Activated CD4-positive, alpha-beta memory T cell treated with anti-CD3 and anti-CD28 coated beads, Interleukin-2, amount 10 ng/mL, durations not matched to agents 7 days and 5 days (primary cell): ENCODE results near the gene TYRO3. TPM values are rescaled to one million over a fixed set of nuclear protein-coding genes. Genes with fewer than 3 reads are reported as not detected.

ENCODE experiments used
- CTCF ChIA-PET: fragments of 350-600 bp; sonication (Branson Sonifier 250); formaldehyde crosslinking; loops from one replicate; lab custom pipeline; 2021; ENCODE audit warnings: antibody characterized with exemption, inconsistent platforms; lab: Charles Lee
- POLR2A ChIA-PET: fragments of 350-600 bp; sonication (Branson Sonifier 250); formaldehyde crosslinking; loops from one replicate; lab custom pipeline; 2021; ENCODE audit warnings: antibody characterized with exemption; lab: Charles Lee
- DNase-seq: peaks from one replicate; pipeline ENCODE4 v3.0.0-alpha.2; 2020
- H3K27ac Mint-ChIP-seq: one replicate; pipeline ENCODE4 v1.8.0; 2021; ENCODE audit warnings: mild to moderate bottlenecking, mixed read lengths
- H3K27me3 Mint-ChIP-seq: one replicate; pipeline ENCODE4 v1.8.0; 2021; ENCODE audit warnings: mixed read lengths
- H3K36me3 Mint-ChIP-seq: one replicate; pipeline ENCODE4 v1.8.0; 2021; ENCODE audit warnings: low read depth, mixed read lengths
- H3K4me1 Mint-ChIP-seq: one replicate; pipeline ENCODE4 v1.8.0; 2021; ENCODE audit warnings: mixed read lengths
- H3K4me3 Mint-ChIP-seq: one replicate; pipeline ENCODE4 v1.8.0; 2021; ENCODE audit warnings: mild to moderate bottlenecking, mixed read lengths
- H3K9me3 Mint-ChIP-seq: one replicate; pipeline ENCODE4 v1.8.0; 2021; ENCODE audit warnings: mixed read lengths
- total RNA-seq, 2 experiments: library from RNA; stranded (reverse); gene quantifications; one replicate each; pipeline ENCODE4 v1.2.3, GENCODE V29; 2021

Gene TYRO3
- total RNA-seq, 2 experiments from 2014 or later = 0.98 to 1.9 TPM

- no peak overlapping the region for H3K27ac Mint-ChIP-seq
- no peak for DNase-seq
- H3K36me3 Mint-ChIP-seq = no peaks in the 10 kb centered on the region
- no peaks in the 10 kb centered on the region for H3K9me3 Mint-ChIP-seq
- POLR2A ChIA-PET = no interaction called here
- peaks cover 9% of the 10 kb centered on the region for H3K4me1 Mint-ChIP-seq
- peaks cover 38% of the 10 kb centered on the region for H3K27me3 Mint-ChIP-seq
- CTCF ChIA-PET = interaction anchor here (0.5 to 2.3 kb wide), 21 partner anchors 9 to 662 kb away, joined by 3 to 13 read pairs (median 3); partner anchors contain the start of genes MAPKBP1 and MGA
- H3K4me3 Mint-ChIP-seq = no peak overlapping the region
Observed at GRCh38 chr15:41603411-41603935, 44.5 kb downstream of the TYRO3 start.

GRCh38 chr15:41603941-41604911 is 45.2 kb downstream of the TYRO3 start:
- Mint-ChIP-seq H3K27me3 (peaks cover 39% of the 10 kb centered on the region), H3K4me1 (peaks cover 9% of the 10 kb centered on the region), H3K9me3 (no peaks in the 10 kb centered on the region), H3K36me3 (no peaks in the 10 kb centered on the region), H3K4me3 (peak overlapping the region; percentile 33), H3K27ac (no peak overlapping the region)
- ChIA-PET CTCF (interaction anchor here (0.5 to 2.3 kb wide), 21 partner anchors 8 to 663 kb away, joined by 3 to 13 read pairs (median 4); partner anchors contain the start of genes MAPKBP1 and MGA), POLR2A (no interaction called here)
- DNase-seq = peak; percentile 50

GRCh38 chr15:41605566-41605965 is 46.6 kb downstream of the TYRO3 start:
- no peak for DNase-seq
- CTCF ChIA-PET = interaction anchor here (1.6 to 1.9 kb wide), 2 partner anchors 59 to 206 kb away, joined by 4 read pairs; no protein-coding TSS in a partner anchor
- POLR2A ChIA-PET = no interaction called here
- Mint-ChIP-seq H3K27ac (no peak overlapping the region), H3K36me3 (no peaks in the 10 kb centered on the region), H3K27me3 (peaks cover 39% of the 10 kb centered on the region), H3K4me1 (peaks cover 9% of the 10 kb centered on the region), H3K9me3 (no peaks in the 10 kb centered on the region), H3K4me3 (no peak overlapping the region)

- ChIA-PET POLR2A (no interaction called here), CTCF (interaction anchor here (1.1 to 1.9 kb wide), 2 partner anchors 205 to 298 kb away, joined by 4 read pairs; no protein-coding TSS in a partner anchor)
- no peak overlapping the region for H3K4me3 Mint-ChIP-seq
- peaks cover 33% of the 10 kb centered on the region for H3K27me3 Mint-ChIP-seq
- no peaks in the 10 kb centered on the region for H3K36me3 Mint-ChIP-seq
- peaks cover 9% of the 10 kb centered on the region for H3K4me1 Mint-ChIP-seq
- no peaks in the 10 kb centered on the region for H3K9me3 Mint-ChIP-seq
- H3K27ac Mint-ChIP-seq = no peak overlapping the region
- DNase-seq = no peak
Observed at GRCh38 chr15:41606997-41607396, 48.0 kb downstream of the TYRO3 start.

- peaks cover 18% of the 10 kb centered on the region for H3K27me3 Mint-ChIP-seq
- ChIA-PET CTCF (interaction anchor here (0.6 to 1.9 kb wide), 4 partner anchors 45 to 714 kb away, joined by 3 to 4 read pairs (median 4); no protein-coding TSS in a partner anchor), POLR2A (no interaction called here)
- no peak for DNase-seq
- peaks cover 3% of the 10 kb centered on the region for H3K9me3 Mint-ChIP-seq
- no peak overlapping the region for H3K4me3 Mint-ChIP-seq
- H3K4me1 Mint-ChIP-seq = peaks cover 5% of the 10 kb centered on the region
- no peaks in the 10 kb centered on the region for H3K36me3 Mint-ChIP-seq
- H3K27ac Mint-ChIP-seq = no peak overlapping the region
Observed at GRCh38 chr15:41609123-41609522, 50.1 kb downstream of the TYRO3 start.

- POLR2A ChIA-PET = no interaction called here
- Mint-ChIP-seq H3K4me3 (no peak overlapping the region), H3K27ac (no peak overlapping the region), H3K4me1 (no peaks in the 10 kb centered on the region), H3K9me3 (peaks cover 3% of the 10 kb centered on the region), H3K36me3 (no peaks in the 10 kb centered on the region), H3K27me3 (peaks cover 13% of the 10 kb centered on the region)
- CTCF ChIA-PET = no interaction called here
- DNase-seq = no peak
Observed at GRCh38 chr15:41610048-41610447, 51.0 kb downstream of the TYRO3 start.

GRCh38 chr15:41620536-41621199 is 61.7 kb downstream of the TYRO3 start:
- Mint-ChIP-seq H3K4me3 (peak overlapping the region; percentile 71), H3K36me3 (no peaks in the 10 kb centered on the region), H3K9me3 (no peaks in the 10 kb centered on the region), H3K27ac (no peak overlapping the region), H3K4me1 (peaks cover 20% of the 10 kb centered on the region), H3K27me3 (peaks cover 18% of the 10 kb centered on the region)
- ChIA-PET POLR2A (interaction anchor here (2.0 kb wide), 1 partner anchor 40 kb away, joined by 22 read pairs; the partner anchor contains the start of gene MGA), CTCF (interaction anchor here (0.9 to 1.0 kb wide), 3 partner anchors 8 to 317 kb away, joined by 3 to 4 read pairs (median 4); no protein-coding TSS in a partner anchor)
- DNase-seq = no peak

- Mint-ChIP-seq H3K27ac (peak overlapping the region; percentile 47), H3K36me3 (no peaks in the 10 kb centered on the region), H3K9me3 (no peaks in the 10 kb centered on the region), H3K27me3 (peaks cover 18% of the 10 kb centered on the region), H3K4me3 (peak overlapping the region; percentile 71), H3K4me1 (peaks cover 20% of the 10 kb centered on the region)
- ChIA-PET CTCF (interaction anchor here (0.9 to 1.2 kb wide), 3 partner anchors 9 to 316 kb away, joined by 3 to 4 read pairs (median 3); no protein-coding TSS in a partner anchor), POLR2A (interaction anchor here (2.0 kb wide), 1 partner anchor 39 kb away, joined by 22 read pairs; the partner anchor contains the start of gene MGA)
- DNase-seq = peak; percentile 81
Observed at GRCh38 chr15:41621200-41622193, 62.5 kb downstream of the TYRO3 start.

- H3K9me3 Mint-ChIP-seq = no peaks in the 10 kb centered on the region
- POLR2A ChIA-PET = interaction anchor here (0.6 kb wide), 1 partner anchor 75 kb away, joined by 3 read pairs; no protein-coding TSS in a partner anchor
- H3K36me3 Mint-ChIP-seq = no peaks in the 10 kb centered on the region
- H3K27ac Mint-ChIP-seq = no peak overlapping the region
- DNase-seq = no peak
- CTCF ChIA-PET = interaction anchor here (1.2 kb wide), 1 partner anchor 20 kb away, joined by 3 read pairs; no protein-coding TSS in a partner anchor
- peaks cover 16% of the 10 kb centered on the region for H3K27me3 Mint-ChIP-seq
- no peak overlapping the region for H3K4me3 Mint-ChIP-seq
- peaks cover 20% of the 10 kb centered on the region for H3K4me1 Mint-ChIP-seq
Observed at GRCh38 chr15:41622901-41623300, 63.9 kb downstream of the TYRO3 start.

- H3K36me3 Mint-ChIP-seq = no peaks in the 10 kb centered on the region
- no peaks in the 10 kb centered on the region for H3K9me3 Mint-ChIP-seq
- no peak overlapping the region for H3K4me3 Mint-ChIP-seq
- ChIA-PET POLR2A (interaction anchor here (1.5 kb wide), 1 partner anchor 34 kb away, joined by 5 read pairs; the partner anchor contains the start of gene MGA), CTCF (no interaction called here)
- H3K27ac Mint-ChIP-seq = no peak overlapping the region
- H3K27me3 Mint-ChIP-seq = no peaks in the 10 kb centered on the region
- peaks cover 5% of the 10 kb centered on the region for H3K4me1 Mint-ChIP-seq
- DNase-seq = no peak
Observed at GRCh38 chr15:41627203-41627602, 68.2 kb downstream of the TYRO3 start.

GRCh38 chr15:41629463-41629862 is 70.5 kb downstream of the TYRO3 start:
- Mint-ChIP-seq H3K4me1 (peaks cover 6% of the 10 kb centered on the region), H3K27me3 (no peaks in the 10 kb centered on the region), H3K4me3 (no peak overlapping the region), H3K9me3 (no peaks in the 10 kb centered on the region), H3K27ac (no peak overlapping the region), H3K36me3 (no peaks in the 10 kb centered on the region)
- CTCF ChIA-PET = interaction anchor here (1.0 kb wide), 1 partner anchor 17 kb away, joined by 3 read pairs; no protein-coding TSS in a partner anchor
- DNase-seq = no peak
- POLR2A ChIA-PET = no interaction called here
